ENCODE measurements around the gene WWP2.
"Not testable (repeated sequence)": the region's sequence is repeated elsewhere in the genome, so short reads cannot be mapped to it uniquely, and the experiment has no call there.

Gene WWP2

GRCh38 chr16:69931631-69932030, 169.5 kb downstream of the WWP2 start:
- no peak for DNase-seq

- no peak for DNase-seq
Observed at GRCh38 chr16:69932228-69932627, 170.1 kb downstream of the WWP2 start.

GRCh38 chr16:69932691-69933392, 170.7 kb downstream of the WWP2 start:
- no peak for DNase-seq

GRCh38 chr16:69934044-69934443, 171.9 kb downstream of the WWP2 start:
- no peak for DNase-seq

- no peak for DNase-seq
Observed at GRCh38 chr16:69934751-69935150, 172.6 kb downstream of the WWP2 start.

GRCh38 chr16:69935278-69935711, 173.2 kb downstream of the WWP2 start:
- DNase-seq: no peak

GRCh38 chr16:69935740-69936139, 173.6 kb downstream of the WWP2 start:
- no peak for DNase-seq

GRCh38 chr16:69936252-69936651, 174.1 kb downstream of the WWP2 start:
- no peak for DNase-seq

GRCh38 chr16:69936751-69937211, 174.6 kb downstream of the WWP2 start:
- no peak for DNase-seq

- peak; percentile 12 for DNase-seq
Observed at GRCh38 chr16:69937465-69937951, 175.4 kb downstream of the WWP2 start.

- no peak for DNase-seq
Observed at GRCh38 chr16:69938981-69939820, 177.1 kb downstream of the WWP2 start.

GRCh38 chr16:69939821-69940585, 177.9 kb downstream of the WWP2 start:
- no peak for DNase-seq

- no peak for DNase-seq
Observed at GRCh38 chr16:69940676-69941075, 178.5 kb downstream of the WWP2 start.

GRCh38 chr16:69941251-69942098, 179.3 kb downstream of the WWP2 start:
- DNase-seq: no peak

- no peak for DNase-seq
Observed at GRCh38 chr16:69942099-69942491, 180.0 kb downstream of the WWP2 start.

GRCh38 chr16:69942627-69943170, 180.6 kb downstream of the WWP2 start:
- DNase-seq: no peak

- not testable (repeated sequence) for DNase-seq
Observed at GRCh38 chr16:69943241-69944036, 181.3 kb downstream of the WWP2 start.

- DNase-seq: not testable (repeated sequence)
Observed at GRCh38 chr16:69950411-69950810, 188.3 kb downstream of the WWP2 start.

- not testable (repeated sequence) for DNase-seq
Observed at GRCh38 chr16:69951017-69951671, 189.0 kb downstream of the WWP2 start, which contains the start of gene CLEC18A. CLEC18A (plus strand) TSS chr16:69951334; CDS start chr16:69951367, 33 bp downstream.

- not testable (repeated sequence) for DNase-seq
Observed at GRCh38 chr16:69951672-69952031, 189.5 kb downstream of the WWP2 start.
